LNCaP clone FGC (cell line): Measurements from ENCODE around the gene LONRF3.
A peak's percentile ranks its signal among the peaks of the same experiment; 100 is the strongest.

Experiments used
- DNase-seq: peaks from one replicate; pipeline ENCODE4 v3.0.0-alpha.2; 2011; ENCODE audit warnings: low read depth
- H3K4me3 ChIP-seq: 2 replicates; pipeline ENCODE4 v1.5.1; 2011; ENCODE audit warnings: mild to moderate bottlenecking, low read depth, low read length, control low read depth
- CTCF ChIP-seq: IDR thresholded peaks from 2 replicates; pipeline ENCODE4 v1.5.1; 2012; ENCODE audit warnings: mild to moderate bottlenecking; ENCODE audit not compliant: control insufficient read depth, insufficient read depth; ENCODE audit errors: extremely low read depth

The LONRF3 gene

GRCh38 chrX:119004920-119005524 is 30.6 kb downstream of the LONRF3 start:
- peak; percentile 80 for TF ChIP-seq CTCF
- no peak for DNase-seq
- no peak overlapping the region for H3K4me3 ChIP-seq

- TF ChIP-seq CTCF: no peak
- no peak for DNase-seq
- no peak overlapping the region for H3K4me3 ChIP-seq
These were observed 32.9 kb downstream of the LONRF3 start for GRCh38 chrX:119007189-119007770.

- no peak for DNase-seq
- H3K4me3 ChIP-seq: no peak overlapping the region
- TF ChIP-seq CTCF: peak; percentile 48
These were observed 33.8 kb downstream of the LONRF3 start for GRCh38 chrX:119008110-119008744.

GRCh38 chrX:119009071-119009470 is 34.7 kb downstream of the LONRF3 start:
- no peak overlapping the region for H3K4me3 ChIP-seq
- no peak for TF ChIP-seq CTCF
- no peak for DNase-seq

GRCh38 chrX:119010491-119010890 is 36.1 kb downstream of the LONRF3 start:
- DNase-seq: no peak
- no peak for TF ChIP-seq CTCF
- no peak overlapping the region for H3K4me3 ChIP-seq

- DNase-seq: no peak
- no peak for TF ChIP-seq CTCF
These were observed 38.7 kb downstream of the LONRF3 start for GRCh38 chrX:119013164-119013563.

More at GRCh38 chrX:119013164-119013563, 38.7 kb downstream of the LONRF3 start:
- no peak overlapping the region for H3K4me3 ChIP-seq
